ENCODE data around the gene CLEC12A.
"Not testable (repeated sequence)": the region's sequence is repeated elsewhere in the genome, so short reads cannot be mapped to it uniquely, and the experiment has no call there.

Gene CLEC12A

DNA sequence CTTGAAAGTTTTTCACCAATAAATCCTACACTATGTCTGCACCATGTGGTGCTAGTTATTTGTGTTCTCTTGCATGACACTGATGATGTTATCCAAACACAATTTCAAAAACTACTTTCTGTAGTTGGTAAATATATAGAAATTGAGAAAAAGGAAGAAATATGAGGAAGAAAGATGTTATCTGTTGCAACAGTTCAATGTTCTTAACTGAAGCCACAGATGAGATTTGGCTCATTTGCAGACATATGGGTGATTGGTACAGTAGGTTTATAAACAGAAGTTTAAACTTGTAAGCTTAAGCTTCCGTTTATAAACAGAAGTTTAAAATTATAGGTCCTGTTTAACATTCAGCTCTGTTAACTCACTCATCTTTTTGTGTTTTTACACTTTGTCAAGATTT, at the start of gene CLEC12A:
Gene CLEC12A (plus strand): TSS at position 229 of the 400 bp plus-strand sequence. CDS start 188 bp downstream, outside the sequence.
- DNase-seq = no peak

DNA sequence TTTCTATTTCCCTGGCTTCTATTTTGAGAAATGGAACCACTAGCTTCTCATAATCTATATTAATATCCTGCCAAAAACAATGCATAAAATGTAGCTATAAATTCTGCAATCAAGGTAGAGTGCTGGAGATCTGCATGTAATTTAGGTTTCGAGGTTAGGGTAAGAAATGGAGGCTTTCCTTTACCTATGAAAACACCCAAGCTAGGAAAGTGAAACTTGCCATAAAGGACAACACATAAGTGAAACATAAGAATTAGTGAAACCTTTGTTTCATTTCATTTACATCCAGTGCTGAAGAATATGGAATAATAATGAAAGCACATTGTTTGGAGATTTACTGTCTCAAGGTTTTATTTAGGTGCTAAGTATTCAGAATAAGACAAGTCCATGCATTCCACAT, 48.8 kb upstream of the CLEC12A start:
- no peak for DNase-seq

DNA sequence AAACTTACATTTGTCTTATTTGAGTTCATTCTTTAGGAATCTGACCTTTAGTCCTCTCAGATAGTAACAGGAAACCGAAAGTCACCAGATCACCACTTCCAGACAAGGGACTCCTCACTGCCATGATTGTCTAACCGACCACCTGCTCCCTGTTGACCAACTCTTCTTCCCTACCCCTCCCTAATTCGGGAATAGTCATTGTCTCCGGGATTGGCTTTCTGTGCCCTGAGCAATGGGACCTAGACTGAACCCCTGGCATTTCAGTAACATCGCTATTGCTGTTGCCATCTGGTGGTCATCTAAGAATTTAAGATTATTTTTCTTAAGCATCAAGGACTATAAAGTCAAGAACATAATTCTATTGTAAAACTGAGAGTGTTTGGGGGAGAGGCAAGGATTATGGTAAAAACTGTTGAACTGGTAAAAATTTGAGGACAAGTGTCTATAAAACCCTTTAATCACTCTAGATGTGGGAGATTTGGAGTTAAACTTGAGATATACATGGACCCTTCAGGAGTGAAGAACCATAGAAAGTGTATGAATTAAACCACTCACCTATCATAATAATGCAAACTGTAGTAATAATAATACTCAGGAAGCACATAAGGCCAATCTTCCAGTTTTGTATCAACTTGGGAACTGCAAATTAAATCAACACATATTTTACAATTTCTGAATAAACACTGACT, 45.4 kb upstream of the CLEC12A start:
- DNase-seq = peak; percentile 0

DNA sequence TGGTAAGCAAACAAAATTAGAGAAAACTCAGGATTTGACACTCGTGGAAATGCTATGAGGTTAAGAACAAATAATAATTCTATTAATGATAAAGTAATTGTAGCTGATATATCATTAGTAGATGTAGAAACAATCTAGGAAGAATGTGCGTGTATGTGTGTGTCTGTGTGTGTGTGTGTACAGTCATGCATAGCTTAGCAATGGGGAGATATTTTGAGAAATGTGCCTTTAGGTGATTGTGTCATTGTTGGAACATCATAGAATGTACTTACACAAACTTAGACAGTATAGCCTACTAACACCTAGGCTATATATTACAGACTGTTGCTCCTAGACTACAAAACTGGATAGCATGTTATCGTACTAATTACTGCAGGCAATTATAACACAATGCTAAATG, 44.3 kb upstream of the CLEC12A start:
- no peak for DNase-seq

DNA sequence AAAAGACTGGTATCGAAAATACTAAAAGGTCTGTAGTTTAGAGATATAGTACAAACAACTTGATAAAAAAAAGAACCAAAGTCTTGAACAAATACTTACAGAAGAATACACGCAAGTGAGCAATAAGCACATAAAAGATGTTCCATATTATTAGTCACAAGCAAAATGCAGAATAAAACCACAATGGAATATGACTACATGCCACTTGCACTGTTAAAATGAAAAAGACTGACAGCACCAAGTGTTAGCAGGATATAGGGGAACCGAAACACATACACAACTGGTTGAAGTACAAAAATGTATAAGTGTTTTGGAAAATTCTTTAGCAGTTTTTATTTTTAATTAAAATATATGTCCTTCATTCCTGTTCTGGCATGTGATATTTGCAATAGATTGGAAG, 42.6 kb upstream of the CLEC12A start:
- DNase-seq = no peak

DNA sequence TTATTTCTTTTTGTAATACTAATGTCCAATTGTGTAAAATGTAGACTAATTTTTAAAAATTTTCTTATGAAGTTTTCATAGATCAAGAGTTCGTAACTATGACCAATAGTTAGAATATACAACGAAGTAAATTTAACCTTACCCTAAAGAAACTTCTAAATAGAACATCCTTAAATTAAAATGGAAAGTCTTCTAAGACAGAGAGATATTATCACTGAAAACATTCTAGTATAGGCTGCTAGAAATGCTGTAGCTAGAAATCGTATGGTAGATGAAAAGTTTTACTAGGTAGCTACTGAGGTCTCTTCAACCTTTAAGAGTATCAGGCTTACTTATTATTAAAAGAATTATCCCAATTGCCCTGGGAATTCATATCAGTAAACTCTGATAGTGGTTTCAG, 40.0 kb upstream of the CLEC12A start:
- DNase-seq = no peak

DNA sequence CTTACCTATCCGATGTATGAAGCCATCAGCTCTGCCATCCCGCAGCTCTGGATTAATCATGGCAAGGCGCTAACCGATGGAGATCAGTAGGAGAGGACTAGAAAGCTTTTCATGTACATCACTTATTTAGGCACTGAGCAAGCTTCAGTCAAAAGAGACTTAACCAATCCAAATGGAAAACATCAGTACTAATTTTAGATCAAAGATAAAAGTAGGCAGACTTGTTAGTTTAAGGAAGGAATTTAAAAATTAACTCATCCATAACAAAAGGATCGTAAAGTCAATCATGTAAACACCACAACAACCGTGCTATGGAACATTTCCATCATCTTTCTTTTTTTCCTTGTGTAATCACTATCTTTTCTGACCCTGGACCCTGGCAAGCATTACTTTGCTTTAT, 38.9 kb upstream of the CLEC12A start, which contains the start of gene CLEC2A:
Gene CLEC2A (minus strand): TSS at position 101 of the 400 bp plus-strand sequence. CDS start 41 bp downstream, at position 60.
- DNase-seq = no peak

DNA sequence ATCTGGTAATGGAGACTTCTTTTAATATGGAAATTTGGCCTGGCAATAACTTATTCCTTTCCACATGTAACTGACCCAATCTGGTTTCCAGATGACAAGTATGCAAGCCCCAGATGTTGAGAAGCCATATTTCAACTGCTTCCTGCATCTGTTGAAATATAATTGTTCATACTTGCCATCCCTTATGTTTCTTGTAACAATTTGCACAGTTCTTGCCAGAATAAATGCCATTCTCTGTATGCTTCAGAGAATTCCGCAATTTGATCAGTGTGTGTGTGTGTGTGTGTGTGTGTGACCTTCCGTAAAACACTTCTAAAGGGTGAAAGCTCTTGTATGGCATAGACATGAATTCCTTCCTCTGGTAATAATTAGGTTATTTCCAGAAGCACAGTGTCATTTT, 37.3 kb upstream of the CLEC12A start:
- no peak for DNase-seq

DNA sequence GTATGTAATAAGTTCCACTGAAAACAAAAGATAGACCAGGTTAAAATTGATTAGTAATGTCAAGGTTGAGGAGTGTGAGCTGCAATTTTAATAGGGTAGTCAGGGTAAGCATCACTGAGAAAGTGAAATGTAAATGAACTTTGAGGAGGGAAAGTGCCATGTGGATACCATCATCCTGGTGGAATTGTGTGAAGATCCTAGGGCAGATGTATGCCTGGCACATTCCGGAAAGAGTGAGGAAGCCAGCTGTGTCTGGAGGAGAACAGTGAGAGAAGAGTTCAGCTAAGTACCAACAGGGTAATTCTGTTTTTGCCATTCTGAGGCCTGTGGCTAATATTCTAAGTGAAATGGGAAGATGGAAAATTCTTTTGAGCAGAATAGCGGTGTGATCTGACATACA, 36.2 kb upstream of the CLEC12A start:
- no peak for DNase-seq

DNA sequence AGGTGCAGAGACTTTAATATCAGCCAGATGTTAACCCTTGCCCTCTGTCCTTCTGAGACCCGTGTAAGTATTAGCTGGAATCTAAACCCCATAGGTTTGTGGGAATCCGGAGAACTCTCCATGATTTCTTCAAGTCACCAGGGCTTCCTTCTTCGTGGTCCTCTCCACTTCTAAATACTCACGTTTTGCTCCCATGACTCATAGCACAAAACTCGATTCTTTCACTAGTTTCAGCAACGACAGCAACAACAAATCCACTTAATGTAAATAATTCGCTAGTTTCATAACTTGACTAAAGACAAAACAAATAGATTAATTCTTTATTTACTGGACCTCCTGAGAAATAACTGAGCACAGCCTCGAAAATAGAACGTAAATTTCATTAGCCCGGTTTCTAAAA, 34.6 kb upstream of the CLEC12A start:
- DNase-seq = no peak

DNA sequence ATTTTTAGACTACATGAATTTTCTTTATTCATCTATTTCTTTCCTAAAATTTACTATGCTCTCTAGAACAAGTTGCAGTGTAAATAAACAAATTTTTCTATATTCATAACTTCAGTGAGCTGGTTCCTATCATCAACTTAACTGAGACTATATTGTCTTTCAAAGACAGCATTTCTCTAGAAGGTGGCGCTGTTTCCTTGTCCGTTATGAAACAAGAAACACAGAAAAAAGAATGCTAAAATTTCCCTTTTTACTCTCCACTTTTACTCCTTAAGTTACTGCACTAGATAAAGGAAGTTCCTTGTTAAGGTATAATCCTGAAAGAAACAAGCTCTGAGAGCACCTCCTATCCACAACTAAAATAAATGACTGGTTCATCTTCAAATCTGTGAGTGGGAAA, 30.8 kb upstream of the CLEC12A start:
- DNase-seq = no peak

DNA sequence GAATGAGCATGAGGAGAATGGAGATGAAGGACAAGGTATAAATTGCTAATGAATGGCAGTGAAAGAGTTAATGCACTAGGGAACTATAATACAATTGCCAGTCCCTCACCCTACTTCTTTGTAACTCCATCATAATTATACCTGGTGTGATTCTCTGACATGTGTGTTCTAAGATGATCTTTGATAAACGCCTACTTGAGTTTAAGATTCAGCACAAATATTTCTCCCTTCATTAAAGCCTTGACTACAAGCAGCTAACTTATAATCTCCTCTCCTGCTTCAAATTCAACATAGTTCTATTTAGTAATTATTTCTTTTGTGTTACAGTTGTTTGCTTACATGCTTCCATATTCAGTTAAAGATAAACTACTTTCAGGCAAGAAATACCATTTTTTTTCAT, 29.4 kb upstream of the CLEC12A start:
- no peak for DNase-seq

DNA sequence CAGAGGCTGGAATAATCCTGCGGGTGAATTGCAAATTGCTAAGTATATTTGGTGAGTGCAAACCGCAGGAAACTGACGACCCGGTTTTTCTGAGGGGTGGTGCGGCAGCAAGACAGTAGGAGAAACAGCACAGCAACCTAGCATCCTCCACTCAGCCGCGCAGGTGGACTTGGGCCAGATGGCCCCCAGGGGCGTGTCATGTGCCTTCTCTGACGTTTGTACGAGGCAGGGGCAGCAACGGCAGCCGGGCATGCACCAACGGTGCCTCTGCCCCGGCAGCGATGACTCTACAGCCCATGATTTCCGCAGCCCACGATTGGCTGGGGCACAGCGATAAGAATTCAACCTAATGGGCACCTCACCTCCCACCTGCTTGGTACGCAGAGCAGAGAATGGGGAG, 28.0 kb upstream of the CLEC12A start:
- DNase-seq = no peak

DNA sequence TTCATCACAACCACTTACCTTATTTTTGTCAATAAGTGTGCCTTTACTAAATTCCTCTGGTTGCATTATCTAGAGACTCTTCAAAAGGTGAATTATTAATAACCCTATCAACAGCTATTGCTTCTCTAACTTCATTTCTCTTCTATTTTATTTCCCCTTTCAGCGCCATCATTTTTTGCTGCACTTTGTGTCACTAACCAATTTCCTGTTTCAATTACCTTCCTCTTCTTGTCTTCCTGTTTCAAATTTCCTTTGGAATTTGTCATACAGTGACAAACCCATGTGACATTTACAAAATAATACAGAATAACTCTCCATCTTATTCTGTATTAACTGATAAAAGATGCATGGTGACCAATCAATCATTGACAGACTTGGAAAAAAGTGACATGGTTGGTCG, 26.8 kb upstream of the CLEC12A start:
- DNase-seq = no peak

DNA sequence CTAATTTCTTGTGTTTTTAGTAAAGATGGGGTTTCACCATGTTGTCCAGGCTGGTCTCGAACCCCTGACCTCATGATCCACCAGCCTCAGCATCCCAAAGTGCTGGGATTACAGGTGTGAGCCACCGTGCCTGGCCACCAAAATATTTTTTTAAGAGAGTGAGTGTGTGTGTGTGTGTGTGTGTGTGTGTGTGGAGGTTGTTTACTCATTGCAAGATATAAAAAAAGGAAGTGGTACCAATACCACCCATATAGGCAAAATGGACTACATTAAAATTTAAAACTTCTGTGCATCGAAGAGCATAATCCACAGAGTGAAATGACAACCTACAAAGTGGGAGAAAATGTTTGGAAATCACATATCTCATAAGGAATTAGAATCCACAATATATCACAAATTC, 23.5 kb upstream of the CLEC12A start:
- DNase-seq = no peak

DNA sequence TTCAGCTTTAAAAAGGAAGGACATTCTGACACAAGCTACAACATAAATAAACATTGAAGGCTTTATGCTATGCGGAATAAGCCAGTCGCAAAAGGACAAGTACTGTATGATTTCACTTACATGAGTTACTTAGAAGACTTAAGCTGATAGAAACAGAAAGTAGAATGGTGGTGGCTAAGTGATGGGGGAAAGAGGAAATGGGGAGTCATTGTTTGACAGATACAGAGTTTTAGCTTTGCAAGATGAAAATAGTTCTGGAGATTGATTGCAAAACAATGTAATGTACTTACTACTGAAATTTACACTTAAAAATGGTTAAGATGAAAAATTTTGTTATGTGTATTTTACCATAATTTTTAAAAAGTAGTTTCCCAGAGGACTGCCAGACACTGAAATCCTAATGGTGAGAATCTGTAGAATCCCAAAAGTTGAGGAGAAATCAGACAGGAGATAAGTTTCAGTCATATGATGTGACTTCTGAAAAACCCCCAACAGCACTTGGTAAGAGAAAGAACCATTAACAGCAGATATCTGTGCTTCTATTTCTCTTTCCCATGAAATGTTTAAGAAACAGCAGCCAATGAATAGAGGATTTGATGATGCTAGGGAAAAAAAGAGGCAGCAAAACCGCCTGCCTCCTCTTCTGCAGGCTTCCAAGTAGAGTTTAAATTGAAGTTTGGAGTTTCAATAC, 22.5 kb upstream of the CLEC12A start:
- DNase-seq = no peak

DNA sequence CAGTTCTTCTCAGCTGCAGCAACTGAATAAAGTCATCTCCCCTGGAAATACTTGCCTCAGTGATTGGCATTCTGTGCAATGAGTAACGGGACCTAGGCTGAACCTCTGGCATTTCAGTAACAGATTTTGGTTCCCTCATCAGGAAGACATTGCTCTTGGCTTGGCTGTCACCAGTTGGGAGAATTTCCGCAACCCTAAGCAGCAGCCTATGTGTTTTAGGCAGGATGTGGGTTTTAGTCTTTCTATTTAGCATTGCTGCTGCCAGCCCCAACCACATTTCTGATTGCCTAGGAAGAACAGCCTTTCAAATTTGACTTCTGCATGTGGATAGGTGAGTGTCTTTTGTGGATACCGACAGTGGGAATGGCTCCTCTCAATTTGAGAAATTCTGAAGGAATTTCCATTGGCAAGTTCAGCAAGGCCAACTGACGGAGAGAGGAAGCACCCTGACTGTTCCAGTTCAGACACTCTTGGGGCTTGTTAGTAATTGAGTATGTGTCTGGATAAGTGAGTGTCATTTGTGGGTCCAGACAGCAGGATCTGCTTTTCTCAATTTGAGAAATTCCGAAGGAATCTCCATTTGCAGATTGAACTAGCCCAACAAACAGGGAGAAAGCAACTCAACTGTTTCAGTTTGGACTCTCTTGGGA, 20.1 kb upstream of the CLEC12A start:
- no peak for DNase-seq

DNA sequence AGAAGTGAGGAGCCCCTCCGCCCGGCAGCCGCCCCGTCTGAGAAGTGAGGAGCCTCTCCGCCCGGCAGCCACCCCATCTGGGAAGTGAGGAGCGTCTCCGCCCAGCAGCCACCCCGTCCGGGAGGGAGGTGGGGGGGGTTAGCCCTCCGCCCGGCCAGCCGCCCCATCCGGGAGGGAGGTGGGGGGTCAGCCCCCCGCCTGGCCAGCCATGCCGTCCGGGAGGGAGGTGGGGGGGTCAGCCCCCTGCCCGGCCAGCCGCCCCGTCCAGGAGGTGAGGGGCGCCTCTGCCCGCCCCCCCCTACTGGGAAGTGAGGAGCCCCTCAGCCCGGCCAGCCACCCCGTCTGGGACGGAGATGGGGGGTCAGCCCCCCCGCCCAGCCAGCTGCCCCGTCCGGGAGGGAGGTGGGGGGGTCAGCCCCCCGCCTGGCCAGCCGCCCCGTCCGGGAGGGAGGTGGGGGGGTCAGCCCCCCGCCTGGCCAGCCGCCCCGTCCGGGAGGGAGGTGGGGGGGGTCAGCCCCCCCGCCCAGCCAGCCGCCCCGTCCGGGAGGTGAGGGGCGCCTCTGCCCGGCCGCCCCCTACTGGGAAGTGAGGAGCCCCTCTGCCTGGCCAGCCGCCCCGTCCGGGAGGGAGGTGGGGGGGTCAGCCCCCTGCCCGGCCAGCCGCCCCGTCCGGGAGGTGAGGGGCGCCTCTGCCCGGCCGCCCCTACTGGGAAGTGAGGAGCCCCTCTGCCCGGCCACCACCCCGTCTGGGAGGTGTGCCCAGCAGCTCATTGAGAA, 18.1 kb upstream of the CLEC12A start:
- DNase-seq = not testable (repeated sequence)

DNA sequence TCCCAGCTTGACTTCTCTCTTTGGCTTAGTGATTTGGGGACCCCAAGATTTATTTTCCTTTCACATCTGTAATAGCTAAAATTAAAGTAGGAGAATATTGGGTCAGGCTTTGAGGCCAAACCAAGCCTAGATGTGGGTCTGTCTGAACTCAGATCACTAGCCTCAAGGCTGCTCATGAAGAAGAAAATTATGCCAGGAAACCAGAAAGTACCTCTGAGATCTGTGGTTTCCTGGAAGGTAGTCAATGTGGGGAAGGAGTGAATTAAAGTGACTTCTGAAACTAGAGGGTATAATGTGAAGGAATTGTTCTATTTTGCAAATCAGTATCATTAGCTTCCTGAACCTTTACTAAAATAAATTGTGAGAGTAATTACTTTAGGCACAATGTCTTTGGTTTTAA, 13.4 kb upstream of the CLEC12A start:
- DNase-seq = no peak

DNA sequence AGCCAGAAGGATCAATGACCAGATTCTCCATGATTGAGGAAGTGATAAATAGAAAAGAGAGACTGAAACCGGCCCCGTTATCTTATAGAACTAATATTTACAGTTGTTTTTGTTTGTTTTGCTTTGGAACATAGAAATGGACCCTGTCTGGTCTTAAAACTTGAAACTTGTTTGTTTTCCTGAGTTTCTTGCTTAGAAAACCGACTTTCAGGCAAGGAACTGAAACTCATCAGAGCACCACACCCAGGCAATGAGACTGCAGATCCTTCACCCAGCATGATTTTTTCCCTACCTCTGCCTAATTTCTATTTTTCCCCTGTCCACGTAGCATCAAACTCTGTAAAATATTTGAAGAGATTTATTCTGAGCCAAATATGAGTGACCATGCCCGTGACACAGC, 10.6 kb upstream of the CLEC12A start:
- DNase-seq = no peak

DNA sequence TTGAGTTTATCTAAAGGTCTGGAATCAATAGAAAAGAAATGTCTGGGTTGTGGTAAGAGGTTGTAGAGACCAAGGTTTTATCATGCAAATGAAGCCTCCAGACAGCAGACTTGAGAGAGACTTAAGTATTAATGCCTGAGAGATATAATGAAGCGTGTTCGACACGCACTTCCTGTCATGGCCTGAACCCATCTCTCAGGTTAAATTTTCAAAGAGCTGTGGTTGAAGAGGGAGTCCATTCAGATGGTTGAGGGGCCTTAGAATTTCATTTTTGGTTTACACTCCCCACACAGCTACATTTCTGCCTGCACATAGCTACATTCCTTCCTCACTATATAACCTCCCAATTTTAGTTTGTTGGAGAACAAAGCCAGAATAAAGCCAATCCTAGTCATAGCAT, 10.1 kb upstream of the CLEC12A start:
- DNase-seq = no peak

DNA sequence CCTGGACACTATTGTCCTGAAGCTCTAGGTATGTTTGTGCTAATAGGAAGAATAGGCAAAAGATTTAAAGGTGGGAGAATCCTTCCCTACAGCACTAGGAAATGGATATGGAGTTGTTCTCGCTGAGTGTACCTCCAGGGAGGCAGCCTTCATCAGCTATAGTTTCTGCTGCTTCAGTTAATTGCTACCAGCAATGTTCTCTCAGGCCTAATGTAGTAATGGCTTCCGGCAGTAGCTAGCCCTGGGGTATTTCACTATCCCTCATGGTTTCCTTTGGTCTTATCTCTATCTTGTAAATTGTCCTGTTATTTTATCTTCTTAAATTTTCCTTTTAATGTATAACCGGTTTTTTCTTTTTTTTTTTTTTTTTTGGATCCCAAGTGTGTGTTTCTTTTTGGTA, 9.3 kb upstream of the CLEC12A start:
- no peak for DNase-seq

DNA sequence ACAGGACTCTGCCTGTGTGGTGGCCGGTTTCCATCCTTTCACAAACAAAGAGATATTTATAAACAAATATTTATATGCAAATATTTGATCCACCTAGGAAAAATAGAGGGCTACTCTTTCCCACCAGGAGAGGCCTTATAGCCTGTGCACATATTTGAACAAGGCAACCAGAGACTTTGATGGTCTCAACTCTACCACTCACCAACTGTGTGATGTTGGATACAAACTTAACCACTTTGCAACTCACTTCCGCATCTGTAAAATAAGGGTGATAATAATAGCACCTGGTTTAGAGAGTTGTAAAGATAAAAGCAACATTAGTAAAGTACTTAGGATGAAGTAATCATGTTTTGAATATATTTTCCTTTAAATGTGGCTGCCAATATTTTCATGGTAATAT, 1.5 kb upstream of the CLEC12A start:
- no peak for DNase-seq

Data from NCI-H1092 (cell line).